ENCODE data around the gene OVAAL. TPM values are rescaled to one million over a fixed set of nuclear protein-coding genes. Genes with fewer than 3 reads are reported as not detected.

The OVAAL gene
- total RNA-seq, 1 donor from 2014 or later, result 1.1 TPM

Other genes with a start within 250 kb of the OVAAL start
- gene ACBD6, start 56.4 kb upstream of the OVAAL start, total RNA-seq, result 16.2 TPM
- 38.6 TPM for gene XPR1, start 73.1 kb downstream of the OVAAL start, total RNA-seq

All from Right ventricle myocardium superior (tissue), 1 donor.